ENCODE results near the gene DYNC1LI2. TPM values are rescaled to one million over a fixed set of nuclear protein-coding genes. Genes with fewer than 3 reads are reported as not detected.
A peak's percentile ranks its signal among the peaks of the same experiment; 100 is the strongest.

The DYNC1LI2 gene
- total and polyA plus RNA-seq, 9 of the 15 experiments (the other 6 are each of a cell fraction or from before 2014, with no cell fraction given), result 5.1 to 48.9 (median 38.2) TPM

DNA sequence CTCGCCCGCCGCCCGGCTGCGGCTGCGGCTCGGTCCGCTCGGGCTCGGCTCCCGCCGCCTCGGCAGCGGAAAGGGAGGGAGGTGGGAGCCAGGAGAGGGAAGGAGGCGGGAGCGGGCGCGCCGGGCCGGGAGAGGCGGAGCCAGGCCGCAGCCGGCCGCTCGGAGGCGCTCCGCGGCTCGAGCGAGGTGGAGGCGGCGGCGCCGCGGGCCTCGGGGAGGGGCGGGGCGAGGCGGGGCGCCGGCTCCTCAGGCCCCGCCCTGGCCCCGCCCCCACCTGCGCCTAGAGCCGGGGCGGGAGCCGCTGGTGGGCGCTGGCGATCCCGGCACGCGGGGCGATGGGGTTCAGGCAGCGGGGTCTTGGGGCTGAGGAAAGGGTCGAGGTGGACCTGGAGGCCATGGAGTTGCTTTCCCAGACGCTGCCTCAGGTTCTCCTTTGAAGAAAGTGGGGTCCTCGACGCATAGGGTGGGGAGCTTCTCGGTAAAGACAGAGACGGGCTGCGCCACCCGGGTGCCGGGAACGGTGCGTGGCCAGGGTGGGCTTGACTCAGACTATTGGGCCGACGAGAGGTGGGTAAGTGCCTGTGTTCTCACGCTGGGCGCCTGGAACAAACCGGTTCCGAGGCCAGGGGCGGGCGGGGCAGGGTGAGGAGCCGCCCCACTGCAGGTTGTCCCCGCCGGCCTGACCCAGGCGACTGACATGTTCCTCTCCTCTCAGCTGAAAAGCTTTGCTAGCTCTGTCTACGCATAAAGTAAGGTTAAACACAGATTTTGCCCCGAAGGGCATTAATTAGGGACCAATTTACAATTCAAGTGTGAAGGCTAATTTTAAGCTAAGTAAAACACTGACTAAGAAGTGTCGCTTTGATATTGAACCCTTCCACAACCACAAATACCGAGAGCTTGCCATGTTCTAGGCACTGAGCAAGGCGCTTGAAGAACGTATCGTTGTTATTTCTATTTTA lies 54.5 kb downstream of the DYNC1LI2 start, which contains the start of gene CMTM4 (continued):
- TF ChIP-seq, protein P1, sequence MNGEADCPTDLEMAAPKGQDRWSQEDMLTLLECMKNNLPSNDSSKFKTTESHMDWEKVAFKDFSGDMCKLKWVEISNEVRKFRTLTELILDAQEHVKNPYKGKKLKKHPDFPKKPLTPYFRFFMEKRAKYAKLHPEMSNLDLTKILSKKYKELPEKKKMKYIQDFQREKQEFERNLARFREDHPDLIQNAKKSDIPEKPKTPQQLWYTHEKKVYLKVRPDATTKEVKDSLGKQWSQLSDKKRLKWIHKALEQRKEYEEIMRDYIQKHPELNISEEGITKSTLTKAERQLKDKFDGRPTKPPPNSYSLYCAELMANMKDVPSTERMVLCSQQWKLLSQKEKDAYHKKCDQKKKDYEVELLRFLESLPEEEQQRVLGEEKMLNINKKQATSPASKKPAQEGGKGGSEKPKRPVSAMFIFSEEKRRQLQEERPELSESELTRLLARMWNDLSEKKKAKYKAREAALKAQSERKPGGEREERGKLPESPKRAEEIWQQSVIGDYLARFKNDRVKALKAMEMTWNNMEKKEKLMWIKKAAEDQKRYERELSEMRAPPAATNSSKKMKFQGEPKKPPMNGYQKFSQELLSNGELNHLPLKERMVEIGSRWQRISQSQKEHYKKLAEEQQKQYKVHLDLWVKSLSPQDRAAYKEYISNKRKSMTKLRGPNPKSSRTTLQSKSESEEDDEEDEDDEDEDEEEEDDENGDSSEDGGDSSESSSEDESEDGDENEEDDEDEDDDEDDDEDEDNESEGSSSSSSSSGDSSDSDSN (IDR thresholded peaks at IDR 0.05; ENCODE audit: borderline replicate concordance in 1 of 2, low read depth in 2 of 2, low read length in 2 of 2), result peak in 1 of 2 experiments; percentile 84; a peak in 2 of 4 replicates
- TF ChIP-seq TEAD2 (tag; IDR thresholded peaks at IDR 0.05) (no peak), TEAD4 (IDR thresholded peaks at IDR 0.05; ENCODE audit: low read length) (no peak), TEAD4 (CRISPR knock-in tag; IDR thresholded peaks at IDR 0.05; ENCODE audit: borderline replicate concordance) (no peak), SIN3A (IDR thresholded peaks at IDR 0.05; ENCODE audit: borderline replicate concordance in 2 of 2, control insufficient read depth in 1 of 2, low read depth in 2 of 2, low read length in 2 of 2) (0 out of 4 replicates have a peak, but pooled peaks of 1 of the 2 experiments have one; percentile 23), ZNF318 (IDR thresholded peaks at IDR 0.05; ENCODE audit: borderline replicate concordance in 1 of 2, low read depth in 1 of 2) (no peak), HNRNPH1 (optimal IDR thresholded peaks at IDR 0.05; ENCODE audit: low read depth, low read length) (no peak)
- TF ChIP-seq, protein P2, sequence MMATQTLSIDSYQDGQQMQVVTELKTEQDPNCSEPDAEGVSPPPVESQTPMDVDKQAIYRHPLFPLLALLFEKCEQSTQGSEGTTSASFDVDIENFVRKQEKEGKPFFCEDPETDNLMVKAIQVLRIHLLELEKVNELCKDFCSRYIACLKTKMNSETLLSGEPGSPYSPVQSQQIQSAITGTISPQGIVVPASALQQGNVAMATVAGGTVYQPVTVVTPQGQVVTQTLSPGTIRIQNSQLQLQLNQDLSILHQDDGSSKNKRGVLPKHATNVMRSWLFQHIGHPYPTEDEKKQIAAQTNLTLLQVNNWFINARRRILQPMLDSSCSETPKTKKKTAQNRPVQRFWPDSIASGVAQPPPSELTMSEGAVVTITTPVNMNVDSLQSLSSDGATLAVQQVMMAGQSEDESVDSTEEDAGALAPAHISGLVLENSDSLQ (IDR thresholded peaks at IDR 0.05), result no peak

Measured in K562 (cell line).